Iris pigment epithelial cell (primary cell): ENCODE results near the gene ZNF202.

Source experiments
- DNase-seq: peaks from one replicate; pipeline ENCODE4 v3.0.0-alpha.2; 2011; ENCODE audit warnings: low read depth

The ZNF202 gene

GRCh38 chr11:123682696-123683410 is 58.6 kb downstream of the ZNF202 start:
- no peak for DNase-seq

- DNase-seq, result no peak
Observed at GRCh38 chr11:123681030-123681429, 60.4 kb downstream of the ZNF202 start.

- no peak for DNase-seq
Observed at GRCh38 chr11:123678246-123678645, 63.2 kb downstream of the ZNF202 start.

GRCh38 chr11:123677510-123677909 is 64.0 kb downstream of the ZNF202 start:
- no peak for DNase-seq

- DNase-seq, result no peak
Observed at GRCh38 chr11:123674297-123674696, 67.2 kb downstream of the ZNF202 start.
